CD14-positive monocyte (primary cell): ENCODE measurements around the gene LRP1. TPM values are rescaled to one million over a fixed set of nuclear protein-coding genes. Genes with fewer than 3 reads are reported as not detected.

Source experiments
- DNase-seq, 3 donors: peaks; one replicate each; pipeline ENCODE4 v3.0.0-alpha.2; 2011 to 2022
- H2AFZ ChIP-seq: 2 replicates; pipeline ENCODE4 v1.6.0; 2012; ENCODE audit warnings: mild to moderate bottlenecking, low read depth, low read length, inconsistent platforms; ENCODE audit not compliant: insufficient read depth, poor library complexity, severe bottlenecking
- H3K27ac ChIP-seq, 2 donors: 1 replicate in 1 of 2; 2 replicates in 1 of 2; pipeline ENCODE4 v1.5.1; 2012 to 2013; ENCODE audit warnings: low read length in 2 of 2, control low read depth in 1 of 2, inconsistent platforms in 1 of 2, low read depth in 1 of 2, mild to moderate bottlenecking in 1 of 2
- H3K27me3 ChIP-seq, 2 donors: one replicate each; pipeline versions ENCODE4 v1.6.0 to v1.6.1; 2011 to 2013; ENCODE audit warnings: low read length in 2 of 2; ENCODE audit not compliant: control insufficient read depth in 2 of 2, insufficient read depth in 2 of 2
- H3K36me3 ChIP-seq, 2 donors: replicated peaks in 1 of 2; 1 replicate in 1 of 2; 2 replicates in 1 of 2; pipeline versions ENCODE4 v1.5.1 to v1.6.1; 2012 to 2013; ENCODE audit warnings: low read length in 2 of 2, control low read depth in 1 of 2, inconsistent platforms in 1 of 2, mild to moderate bottlenecking in 1 of 2; ENCODE audit not compliant: insufficient read depth in 2 of 2, control insufficient read depth in 1 of 2
- H3K4me1 ChIP-seq, 2 donors: 1 replicate in 1 of 2; 2 replicates in 1 of 2; pipeline versions ENCODE4 v1.5.1 to v1.6.1; 2012 to 2013; ENCODE audit warnings: low read length in 2 of 2, control low read depth in 1 of 2, inconsistent platforms in 1 of 2, mild to moderate bottlenecking in 1 of 2, moderate library complexity in 1 of 2; ENCODE audit not compliant: insufficient read depth in 2 of 2, control insufficient read depth in 1 of 2
- H3K4me2 ChIP-seq: replicated peaks from 2 replicates; pipeline ENCODE3; 2012; ENCODE audit warnings: low read length, moderate library complexity, mild to moderate bottlenecking; ENCODE audit not compliant: poor library complexity, severe bottlenecking; ENCODE audit errors: extremely low read depth
- H3K4me3 ChIP-seq, 3 experiments: fragments of 200-600 bp in 1 of 3; sonication (generic) in 1 of 3; replicated peaks in 1 of 3; 1 replicate in 2 of 3; 2 replicates in 1 of 3; pipeline ENCODE4 v1.5.1; 2011 to 2013; ENCODE audit warnings: low read length in 3 of 3, mild to moderate bottlenecking in 3 of 3, control low read depth in 2 of 3, low read depth in 2 of 3, inconsistent platforms in 1 of 3, moderate library complexity in 1 of 3
- H3K79me2 ChIP-seq: 2 replicates; pipeline ENCODE4 v1.6.0; 2012; ENCODE audit warnings: mild to moderate bottlenecking, control low read depth, inconsistent platforms, low read length, moderate library complexity; ENCODE audit not compliant: insufficient read depth
- H3K9ac ChIP-seq: 2 replicates; pipeline ENCODE4 v1.6.0; 2017; ENCODE audit warnings: low read length, mild to moderate bottlenecking; ENCODE audit not compliant: insufficient read depth, poor library complexity, severe bottlenecking
- H3K9me3 ChIP-seq, 2 donors: replicated peaks in 1 of 2; 1 replicate in 1 of 2; 2 replicates in 1 of 2; pipeline versions ENCODE4 v1.5.1 to v1.6.1; 2012 to 2013; ENCODE audit warnings: low read length in 2 of 2, control low read depth in 1 of 2; ENCODE audit not compliant: control insufficient read depth in 1 of 2, insufficient read depth in 1 of 2
- H4K20me1 ChIP-seq: 2 replicates; pipeline ENCODE4 v1.6.0; 2012; ENCODE audit warnings: mild to moderate bottlenecking, low read length, control low read depth, moderate library complexity; ENCODE audit not compliant: insufficient read depth
- H3K27ac Mint-ChIP-seq, 7 donors: one replicate each; pipeline ENCODE4 v1.8.0; 2020; ENCODE audit warnings: mild to moderate bottlenecking in 7 of 7, mixed read lengths in 7 of 7, moderate library complexity in 6 of 7, inconsistent platforms in 2 of 7
- H3K27me3 Mint-ChIP-seq, 3 donors: one replicate each; pipeline ENCODE4 v1.8.0; 2021 to 2022; ENCODE audit warnings: low read depth in 3 of 3, mild to moderate bottlenecking in 3 of 3, mixed read lengths in 3 of 3, moderate library complexity in 3 of 3, inconsistent platforms in 1 of 3
- H3K36me3 Mint-ChIP-seq, 2 donors: one replicate each; pipeline ENCODE4 v1.8.0; 2020; ENCODE audit warnings: mixed read lengths in 2 of 2, inconsistent platforms in 1 of 2, mild to moderate bottlenecking in 1 of 2
- H3K4me1 Mint-ChIP-seq: one replicate; pipeline ENCODE4 v1.8.0; 2020; ENCODE audit warnings: mild to moderate bottlenecking, mixed read lengths
- H3K4me3 Mint-ChIP-seq, 2 donors: one replicate each; pipeline ENCODE4 v1.8.0; 2020; ENCODE audit warnings: mild to moderate bottlenecking in 2 of 2, mixed read lengths in 2 of 2, moderate library complexity in 1 of 2
- H3K9me3 Mint-ChIP-seq, 7 donors: one replicate each; pipeline ENCODE4 v1.8.0; 2020 to 2022; ENCODE audit warnings: mixed read lengths in 7 of 7, mild to moderate bottlenecking in 6 of 7, moderate library complexity in 6 of 7, inconsistent platforms in 2 of 7
- CTCF ChIP-seq: fragments of 200-600 bp; IDR thresholded peaks from one replicate; pipeline ENCODE4 v1.8.0; 2022; ENCODE audit warnings: antibody characterized with exemption, mild to moderate bottlenecking
- WGBS: methylation state at CpG from one replicate; pipeline ENCODE4 v1.1.5; 2013; ENCODE audit warnings: missing lambda C conversion rate; ENCODE audit not compliant: insufficient coverage; 5-methylcytosine and 5-hydroxymethylcytosine counted together
- intact Hi-C, 2 donors: fragments of 100-400 bp; cut with micrococcal nuclease; formaldehyde crosslinking; loops; one replicate each; pipeline versions ENCODE4 v1.15.0 to v1.15.1; 2023
- polyA plus RNA-seq, 3 donors: library from polyadenylated mRNA; depleted of rRNA in 1 of 3; unstranded in 2 of 3; stranded (reverse) in 1 of 3; fragments of 300-500 nt in 2 of 3; fragments of >200 nt in 1 of 3; fragmentation: Illumina TruSeq in 2 of 3; gene quantifications; 1 replicate in 2 of 3; 2 replicates in 1 of 3; pipeline ENCODE4 v1.2.3, GENCODE V29; 2012 to 2021

LRP1 gene
- polyA plus RNA-seq, 3 donors, result 5.5 to 246 (median 10.5) TPM

- Histone ChIP-seq H3K9ac (no peak overlapping the region), H3K36me3 (peaks cover 96 to 97% of the 10 kb centered on the region in 2 donors), H4K20me1 (peaks cover 96% of the 10 kb centered on the region), H3K4me2 (no peak overlapping the region), H3K4me3 (no peak overlapping the region), H3K9me3 (no peaks in the 10 kb centered on the region), H2AFZ (no peak overlapping the region), H3K4me1 (no peaks in the 10 kb centered on the region), H3K79me2 (no peaks in the 10 kb centered on the region), H3K27me3 (no peaks in the 10 kb centered on the region), H3K27ac (no peak overlapping the region)
- Mint-ChIP-seq H3K4me3 (no peak overlapping the region), H3K36me3 (peaks cover 94 to 98% of the 10 kb centered on the region in 2 donors), H3K4me1 (no peaks in the 10 kb centered on the region), H3K27me3 (peaks cover 0 to 11% (median 3%) of the 10 kb centered on the region in 3 donors), H3K27ac (no peak overlapping the region), H3K9me3 (peaks cover 0 to 3% (median 0%) of the 10 kb centered on the region in 7 donors)
- intact Hi-C loops, result no loop called here
- DNase-seq, result no peak
- no peak for TF ChIP-seq CTCF
- WGBS, result 93% methylated on average over 13 of the region's 19 CpGs
These were observed 74.0 kb downstream of the LRP1 start for GRCh38 chr12:57202321-57202720.

- Histone ChIP-seq H3K4me3 (no peak overlapping the region), H2AFZ (no peak overlapping the region), H3K36me3 (peaks cover 96 to 97% of the 10 kb centered on the region in 2 donors), H3K9me3 (no peaks in the 10 kb centered on the region), H3K4me1 (no peaks in the 10 kb centered on the region), H3K9ac (no peak overlapping the region), H3K27ac (no peak overlapping the region), H3K27me3 (no peaks in the 10 kb centered on the region), H4K20me1 (peaks cover 96% of the 10 kb centered on the region), H3K4me2 (no peak overlapping the region), H3K79me2 (no peaks in the 10 kb centered on the region)
- no peak for TF ChIP-seq CTCF
- intact Hi-C loops, result no loop called here
- no peak overlapping the region for H3K4me3 Mint-ChIP-seq
- peaks cover 0 to 3% (median 0%) of the 10 kb centered on the region in 7 donors for H3K9me3 Mint-ChIP-seq
- DNase-seq, result no peak
- H3K27me3 Mint-ChIP-seq, result peaks cover 0 to 10% (median 3%) of the 10 kb centered on the region in 3 donors
- H3K36me3 Mint-ChIP-seq, result peaks cover 93 to 98% of the 10 kb centered on the region in 2 donors
- no peak overlapping the region for H3K27ac Mint-ChIP-seq
- no peaks in the 10 kb centered on the region for H3K4me1 Mint-ChIP-seq
- WGBS, result 97% methylated on average over 20 of the region's 28 CpGs
These were observed 74.9 kb downstream of the LRP1 start for GRCh38 chr12:57203201-57203600.
